Cardiac muscle cell (in vitro differentiated cells and primary cell): ENCODE data around the gene SLC36A1. TPM values are rescaled to one million over a fixed set of nuclear protein-coding genes. Genes with fewer than 3 reads are reported as not detected.

Experiments
- DNase-seq, 2 donors: peaks; one replicate each; pipeline versions ENCODE4 v3.0.0 to v3.0.0-alpha.2; 2010 to 2017; ENCODE audit warnings: low read depth in 1 of 2, low spot score in 1 of 2
- H3K27ac ChIP-seq: fragments of 200-600 bp; sonication (generic); 2 replicates; pipeline ENCODE4 v1.5.1; 2016
- H3K27me3 ChIP-seq: fragments of 200-600 bp; sonication (generic); 2 replicates; pipeline ENCODE4 v1.6.0; 2016; ENCODE audit warnings: control low read depth
- H3K36me3 ChIP-seq: fragments of 200-600 bp; sonication (generic); 2 replicates; pipeline ENCODE4 v1.5.1; 2016; ENCODE audit warnings: control low read depth
- H3K4me1 ChIP-seq: fragments of 200-600 bp; sonication (generic); 2 replicates; pipeline ENCODE4 v1.8.1; 2017; ENCODE audit warnings: low read depth, mild to moderate bottlenecking, mixed run types
- H3K4me3 ChIP-seq: fragments of 200-600 bp; sonication (generic); 2 replicates; pipeline ENCODE4 v1.5.1; 2016; ENCODE audit warnings: mild to moderate bottlenecking
- H3K9me3 ChIP-seq: fragments of 200-600 bp; sonication (generic); 2 replicates; pipeline ENCODE4 v1.5.1; 2017; ENCODE audit warnings: low read depth, mild to moderate bottlenecking, control low read depth
- polyA plus RNA-seq: library from polyadenylated mRNA; unstranded; fragments of >200 nt; fragmentation: Nextera tagmentation; extraction: Ambion mirVana; gene quantifications from 2 replicates; pipeline ENCODE4 v1.2.1, GENCODE V29; 2016
- total RNA-seq: library from RNA; depleted of rRNA; stranded (reverse); fragments of >200 nt; gene quantifications from 2 replicates; pipeline ENCODE4 v1.2.3, GENCODE V29; 2016
- TF ChIP-seq, protein P1 (sequence below): IDR thresholded peaks from 2 replicates; pipeline ENCODE4 v1.5.1; 2012; ENCODE audit warnings: low read depth, mild to moderate bottlenecking, low read length

SLC36A1 gene
- total RNA-seq (6.1 and 8.8 TPM in 2 replicates), polyA plus RNA-seq (2.2 and 3.4 TPM in 2 replicates)

DNA sequence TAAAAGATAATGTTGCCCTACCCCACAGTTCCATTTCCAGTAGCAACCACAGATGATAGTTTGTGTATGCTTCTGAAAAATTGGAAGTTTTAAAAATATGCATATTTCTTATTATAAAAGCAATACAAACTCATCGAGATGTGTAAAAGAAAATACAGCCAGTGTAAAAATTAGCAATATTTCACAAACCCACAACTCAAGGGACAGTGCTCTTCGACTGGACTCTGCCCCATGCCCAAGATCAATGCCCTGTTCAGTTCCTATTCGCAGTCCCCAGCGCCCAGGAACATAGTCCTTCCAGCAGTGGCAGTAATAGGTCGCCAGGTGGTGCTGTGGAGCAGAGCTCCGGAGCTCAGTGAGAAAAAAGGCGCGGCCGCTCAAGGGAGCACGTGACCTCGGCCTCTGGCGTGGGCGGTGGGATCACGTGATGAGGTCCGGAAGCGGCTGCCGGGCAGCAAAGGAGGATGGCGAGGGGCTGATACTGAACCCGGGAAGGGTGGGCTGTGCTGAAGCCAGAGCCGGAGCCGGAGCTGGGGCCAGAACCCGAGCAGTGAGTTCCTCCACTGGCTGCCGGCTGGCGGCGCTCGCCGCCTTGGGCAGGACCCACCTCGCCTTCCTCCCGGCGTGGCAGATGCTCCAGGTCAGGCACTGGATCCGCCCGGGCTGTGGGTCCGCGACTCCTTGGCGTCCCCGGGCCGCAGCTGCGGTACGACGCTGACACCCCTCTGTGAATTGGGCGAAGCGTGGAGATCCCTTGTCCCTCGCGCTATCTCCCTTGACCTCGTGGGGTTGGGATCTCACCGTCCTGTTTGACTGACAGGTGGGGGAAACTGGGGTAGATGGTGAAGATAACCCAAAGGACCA is at the start of gene SLC36A1:
Gene SLC36A1 (plus strand): TSS at position 430 of the 864 bp plus-strand sequence. CDS start 11,190 bp downstream, outside the sequence.
- DNase-seq: peak; percentile 90 to 96
- Histone ChIP-seq H3K36me3 (no peaks in the 10 kb centered on the region), H3K27ac (no peak within 1 kb of the TSS), H3K4me1 (peaks cover 4% of the 10 kb centered on the region), H3K4me3 (peak within 1 kb of the TSS; percentile 59), H3K9me3 (no peaks in the 10 kb centered on the region), H3K27me3 (no peaks in the 10 kb centered on the region)
- TF ChIP-seq, protein P1, sequence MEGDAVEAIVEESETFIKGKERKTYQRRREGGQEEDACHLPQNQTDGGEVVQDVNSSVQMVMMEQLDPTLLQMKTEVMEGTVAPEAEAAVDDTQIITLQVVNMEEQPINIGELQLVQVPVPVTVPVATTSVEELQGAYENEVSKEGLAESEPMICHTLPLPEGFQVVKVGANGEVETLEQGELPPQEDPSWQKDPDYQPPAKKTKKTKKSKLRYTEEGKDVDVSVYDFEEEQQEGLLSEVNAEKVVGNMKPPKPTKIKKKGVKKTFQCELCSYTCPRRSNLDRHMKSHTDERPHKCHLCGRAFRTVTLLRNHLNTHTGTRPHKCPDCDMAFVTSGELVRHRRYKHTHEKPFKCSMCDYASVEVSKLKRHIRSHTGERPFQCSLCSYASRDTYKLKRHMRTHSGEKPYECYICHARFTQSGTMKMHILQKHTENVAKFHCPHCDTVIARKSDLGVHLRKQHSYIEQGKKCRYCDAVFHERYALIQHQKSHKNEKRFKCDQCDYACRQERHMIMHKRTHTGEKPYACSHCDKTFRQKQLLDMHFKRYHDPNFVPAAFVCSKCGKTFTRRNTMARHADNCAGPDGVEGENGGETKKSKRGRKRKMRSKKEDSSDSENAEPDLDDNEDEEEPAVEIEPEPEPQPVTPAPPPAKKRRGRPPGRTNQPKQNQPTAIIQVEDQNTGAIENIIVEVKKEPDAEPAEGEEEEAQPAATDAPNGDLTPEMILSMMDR: peak; percentile 97

DNA sequence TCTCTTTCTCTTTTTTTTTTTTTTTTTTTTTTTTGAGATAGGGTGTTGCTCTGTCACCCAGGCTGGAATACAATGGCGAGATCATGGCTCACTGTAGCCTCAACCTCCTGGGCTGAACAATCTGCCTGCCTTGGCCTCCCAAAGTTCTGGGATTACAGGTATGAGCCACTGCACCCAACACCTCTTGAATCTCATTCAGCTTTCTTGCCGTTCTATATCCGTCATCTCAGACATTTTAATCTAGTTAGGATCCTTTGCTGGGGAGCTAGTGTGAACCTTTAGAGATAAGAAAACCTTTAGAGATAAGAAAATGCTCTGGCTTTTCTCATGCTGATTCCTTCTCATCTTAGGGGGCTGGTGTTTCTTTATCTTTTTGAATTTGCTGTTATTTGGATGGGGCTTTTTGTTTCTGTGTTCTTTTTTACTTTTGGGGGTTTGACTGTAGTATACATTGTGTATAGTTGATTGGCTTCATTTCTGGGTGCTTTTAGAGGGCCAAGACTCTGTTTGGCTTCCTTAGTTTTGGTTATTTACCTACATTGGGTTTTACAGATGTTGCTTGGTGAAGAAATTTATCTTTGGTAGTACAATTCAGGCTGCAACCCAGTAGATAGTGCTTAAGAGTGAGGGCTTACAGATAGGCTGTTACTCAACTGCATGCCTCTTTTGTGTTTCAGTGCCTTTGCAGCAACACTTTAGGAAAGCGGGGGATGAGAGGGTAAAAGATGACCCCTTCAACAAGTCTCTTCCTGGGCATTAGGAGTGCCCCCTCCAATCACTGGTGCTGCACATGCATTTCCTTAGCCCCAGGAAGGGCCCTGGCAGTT is 41.9 kb upstream of the SLC36A1 start:
- Histone ChIP-seq H3K9me3 (no peaks in the 10 kb centered on the region), H3K4me1 (peaks cover 14% of the 10 kb centered on the region), H3K27me3 (no peaks in the 10 kb centered on the region), H3K27ac (peak overlapping the region; percentile 11), H3K36me3 (no peaks in the 10 kb centered on the region), H3K4me3 (no peak overlapping the region)
- TF ChIP-seq, protein P1: no peak
- no peak for DNase-seq

DNA sequence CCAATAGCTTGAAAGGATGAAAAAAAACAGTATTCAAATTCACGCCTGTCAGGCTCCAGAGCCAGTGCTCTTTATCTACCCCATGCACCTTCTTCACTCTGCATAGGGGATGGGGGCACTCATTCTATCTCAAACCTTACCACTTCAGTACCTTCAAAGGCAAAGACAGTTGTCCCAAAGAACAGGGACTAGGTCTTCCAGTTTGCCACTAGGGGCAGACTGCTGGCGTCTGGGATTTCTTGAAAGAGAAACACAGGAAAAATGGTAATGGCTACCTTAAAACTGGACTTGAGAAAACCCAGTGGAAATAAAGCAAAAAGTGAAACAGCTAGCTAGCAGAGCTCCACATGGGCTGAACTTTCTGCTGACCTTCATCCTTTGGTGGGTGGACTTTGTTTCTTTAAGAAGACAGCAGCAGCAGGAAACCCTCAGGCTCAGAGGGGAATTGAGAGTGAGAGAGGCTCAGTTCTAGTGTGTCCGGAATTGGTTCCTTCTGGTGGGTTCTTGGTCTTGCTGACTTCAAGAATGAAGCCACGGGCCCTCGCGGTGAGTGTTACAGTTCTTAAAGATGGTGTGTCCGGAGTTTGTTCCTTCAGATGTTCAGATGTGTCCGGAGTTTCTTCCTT is 41.0 kb upstream of the SLC36A1 start:
- Histone ChIP-seq H3K4me3 (no peak overlapping the region), H3K27ac (peak overlapping the region; percentile 11), H3K36me3 (no peaks in the 10 kb centered on the region), H3K4me1 (peaks cover 14% of the 10 kb centered on the region), H3K9me3 (no peaks in the 10 kb centered on the region), H3K27me3 (no peaks in the 10 kb centered on the region)
- TF ChIP-seq, protein P1: peak; percentile 57
- peak; percentile 5 to 46 for DNase-seq

DNA sequence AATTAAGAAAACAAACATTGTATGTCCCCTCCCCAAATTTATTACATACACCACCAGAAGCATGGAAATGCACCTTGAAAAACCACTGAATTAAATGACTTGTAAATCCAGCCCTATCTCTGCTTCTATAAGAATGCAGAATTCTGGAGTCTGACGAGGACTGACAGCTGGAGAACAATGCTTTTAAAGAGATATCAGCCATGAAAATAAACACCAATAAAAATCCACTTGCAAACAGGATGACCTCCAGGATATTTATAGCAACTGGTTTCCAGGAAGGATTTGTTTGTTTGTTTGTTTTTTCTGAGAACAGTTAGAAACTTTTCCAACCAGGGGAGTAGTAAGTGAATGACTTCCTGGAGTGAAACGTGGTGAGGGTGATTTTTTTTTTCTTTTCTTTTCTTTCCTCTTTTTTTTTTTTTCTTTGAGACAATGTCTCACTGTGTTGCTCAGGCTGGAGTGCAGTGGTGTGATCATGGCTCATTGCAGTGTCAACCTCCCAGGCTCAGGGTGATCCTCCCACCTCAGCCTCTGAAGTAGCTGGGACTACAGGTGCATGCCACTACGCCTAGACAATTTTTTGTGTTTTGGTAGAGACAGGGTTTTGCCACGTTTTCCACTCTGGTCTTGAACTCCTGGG is 38.7 kb upstream of the SLC36A1 start:
- H3K27ac ChIP-seq: no peak overlapping the region

More for the DNA sequence above, 38.7 kb upstream of the SLC36A1 start:
- no peaks in the 10 kb centered on the region for H3K36me3 ChIP-seq
- no peak overlapping the region for H3K4me3 ChIP-seq
- no peak for DNase-seq
- TF ChIP-seq, protein P1: no peak
- no peaks in the 10 kb centered on the region for H3K9me3 ChIP-seq
- peaks cover 14% of the 10 kb centered on the region for H3K4me1 ChIP-seq
- no peaks in the 10 kb centered on the region for H3K27me3 ChIP-seq
